ENCODE measurements around the gene EIF5A.

- TF ChIP-seq GATA2 (IDR thresholded peaks at IDR 0.05; ENCODE audit: insufficient read depth, insufficient read length, low read depth, low read length) (no peak), CTCF (IDR thresholded peaks at IDR 0.05; ENCODE audit: extremely low read depth in 1 of 2, insufficient read depth in 1 of 2, low read depth in 1 of 2, low read length in 2 of 2) (no peak), POLR2AphosphoS5 (IDR thresholded peaks at IDR 0.05; ENCODE audit: insufficient read depth, low read depth, low read length) (no peak), MYC (IDR thresholded peaks at IDR 0.05; ENCODE audit: low read depth, low read length) (no peak), POLR2A (IDR thresholded peaks at IDR 0.05; ENCODE audit: low read depth, low read length) (no peak), EZH2 (IDR thresholded peaks at IDR 0.05; ENCODE audit: borderline replicate concordance, low read depth, low read length, severe bottlenecking) (no peak), FOS (IDR thresholded peaks at IDR 0.05; ENCODE audit: borderline replicate concordance, insufficient read depth, low read length) (no peak), MAX (IDR thresholded peaks at IDR 0.05; ENCODE audit: insufficient read depth, insufficient read length) (no peak), JUN (IDR thresholded peaks at IDR 0.05; ENCODE audit: borderline replicate concordance, insufficient read depth, insufficient read length, low read depth) (no peak)
Observed at GRCh38 chr17:7259555-7259889, 47.9 kb upstream of the EIF5A start.

Measured in endothelial cell of umbilical vein (primary cell).